Measurements from ENCODE around the gene ZFP36L1.
A peak's percentile ranks its signal among the peaks of the same experiment; 100 is the strongest.

ZFP36L1 gene

DNA sequence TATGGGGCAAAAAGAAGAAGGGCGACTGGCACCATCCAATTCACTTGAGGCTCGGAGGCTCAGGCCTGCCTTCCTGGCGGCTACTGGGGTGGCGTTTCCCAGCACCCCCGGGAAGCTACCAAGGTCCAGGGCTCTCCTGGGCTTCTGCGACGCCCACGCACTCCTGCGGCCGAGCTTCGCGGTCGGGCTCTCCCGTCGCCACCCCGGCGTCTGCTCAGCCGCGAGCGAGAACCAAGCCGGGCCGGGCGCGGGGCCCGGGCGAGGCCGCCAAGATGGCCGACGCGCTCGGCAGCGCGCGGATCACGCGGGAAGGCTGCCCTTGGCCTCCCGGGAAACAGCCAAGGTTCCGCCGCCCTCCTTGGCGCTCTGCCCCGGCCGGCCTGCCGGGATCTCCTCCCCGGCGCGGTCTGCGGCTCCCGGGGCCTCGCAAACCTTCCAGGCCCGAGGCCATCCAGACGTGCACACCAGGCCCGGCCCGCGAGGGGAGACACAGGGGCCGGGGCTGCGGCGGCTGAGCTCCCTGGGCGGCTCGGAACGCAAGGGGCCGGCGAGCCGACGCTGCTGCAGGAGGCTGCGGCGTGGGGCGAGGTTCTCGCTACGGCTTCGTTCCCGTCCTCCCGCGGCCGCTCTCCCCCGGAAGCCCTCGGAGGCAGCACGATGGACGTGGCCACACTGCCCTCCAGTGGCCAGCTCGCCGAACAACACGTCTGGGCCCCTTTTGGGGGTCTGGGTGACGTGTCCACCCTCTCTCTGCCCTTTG lies 23.5 kb upstream of the ZFP36L1 start:
- peak; percentile 84 for ATAC-seq (ENCODE audit: low read depth)
- Histone ChIP-seq H3K27me3 (ENCODE audit: insufficient read depth, poor library complexity, severe bottlenecking) (no peaks in the 10 kb centered on the region), H3K27ac (ENCODE audit: poor library complexity, severe bottlenecking) (peak overlapping the region; percentile 78), H3K4me3 (ENCODE audit: severe bottlenecking) (peak overlapping the region; percentile 29), H3K9me3 (ENCODE audit: severe bottlenecking) (no peaks in the 10 kb centered on the region), H3K4me1 (ENCODE audit: insufficient read depth, poor library complexity, severe bottlenecking) (peaks cover 18% of the 10 kb centered on the region), H3K36me3 (ENCODE audit: low read depth) (no peaks in the 10 kb centered on the region)
- TF ChIP-seq CTCF (IDR thresholded peaks at IDR 0.05; ENCODE audit: poor library complexity, severe bottlenecking), result peak; percentile 99
- peak; percentile 91 for DNase-seq (ENCODE audit: low spot score)

DNA sequence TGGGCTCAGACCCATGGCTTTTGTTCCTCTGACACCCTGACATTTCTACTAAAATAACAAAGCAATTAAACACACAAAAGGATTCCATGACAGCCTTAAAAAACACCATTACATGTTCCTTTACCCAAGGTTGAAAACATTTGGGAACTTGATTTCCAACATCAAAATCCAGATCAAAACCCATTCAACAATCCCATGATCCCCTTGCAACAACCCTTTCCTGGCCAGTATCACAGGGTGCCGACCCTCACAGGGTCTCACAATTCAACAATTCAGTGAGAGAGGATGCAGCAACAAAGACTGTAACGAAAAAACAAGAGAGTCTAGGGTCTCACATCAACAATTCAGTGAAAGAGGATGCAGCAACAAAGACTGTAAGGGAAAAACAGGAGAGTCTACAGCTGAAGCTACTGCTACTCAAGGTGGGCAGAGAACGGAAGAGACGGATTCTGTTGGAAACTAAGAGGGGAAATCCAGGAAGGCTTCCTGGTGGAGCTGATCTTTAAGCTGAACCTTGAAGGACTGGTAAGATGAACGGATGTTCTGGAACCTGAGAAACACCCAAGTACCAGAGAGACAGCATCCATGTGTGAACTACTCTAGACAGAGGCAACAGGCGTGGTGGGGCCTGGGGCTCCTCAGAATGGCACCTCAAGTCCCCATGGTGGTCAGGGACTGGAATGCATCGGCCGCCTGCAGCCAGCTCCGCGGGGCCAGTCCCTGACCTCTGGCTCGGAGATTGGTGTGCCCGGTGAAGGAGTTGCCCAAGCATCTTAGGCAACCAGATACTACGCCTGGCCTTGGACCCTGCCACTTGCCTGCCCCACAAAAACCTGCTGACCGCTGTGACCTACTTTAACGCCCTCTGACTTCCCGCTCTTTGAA lies 22.7 kb upstream of the ZFP36L1 start:
- no peaks in the 10 kb centered on the region for H3K9me3 ChIP-seq (ENCODE audit: severe bottlenecking)
- no peaks in the 10 kb centered on the region for H3K27me3 ChIP-seq (ENCODE audit: insufficient read depth, poor library complexity, severe bottlenecking)
- no peak overlapping the region for H3K4me3 ChIP-seq (ENCODE audit: severe bottlenecking)
- no peak for TF ChIP-seq CTCF (IDR thresholded peaks at IDR 0.05; ENCODE audit: poor library complexity, severe bottlenecking)
- peak; percentile 56 for DNase-seq (ENCODE audit: low spot score)
- peaks cover 18% of the 10 kb centered on the region for H3K4me1 ChIP-seq (ENCODE audit: insufficient read depth, poor library complexity, severe bottlenecking)
- H3K27ac ChIP-seq (ENCODE audit: poor library complexity, severe bottlenecking), result peak overlapping the region; percentile 78
- no peak for ATAC-seq (ENCODE audit: low read depth)
- H3K36me3 ChIP-seq (ENCODE audit: low read depth), result no peaks in the 10 kb centered on the region

DNA sequence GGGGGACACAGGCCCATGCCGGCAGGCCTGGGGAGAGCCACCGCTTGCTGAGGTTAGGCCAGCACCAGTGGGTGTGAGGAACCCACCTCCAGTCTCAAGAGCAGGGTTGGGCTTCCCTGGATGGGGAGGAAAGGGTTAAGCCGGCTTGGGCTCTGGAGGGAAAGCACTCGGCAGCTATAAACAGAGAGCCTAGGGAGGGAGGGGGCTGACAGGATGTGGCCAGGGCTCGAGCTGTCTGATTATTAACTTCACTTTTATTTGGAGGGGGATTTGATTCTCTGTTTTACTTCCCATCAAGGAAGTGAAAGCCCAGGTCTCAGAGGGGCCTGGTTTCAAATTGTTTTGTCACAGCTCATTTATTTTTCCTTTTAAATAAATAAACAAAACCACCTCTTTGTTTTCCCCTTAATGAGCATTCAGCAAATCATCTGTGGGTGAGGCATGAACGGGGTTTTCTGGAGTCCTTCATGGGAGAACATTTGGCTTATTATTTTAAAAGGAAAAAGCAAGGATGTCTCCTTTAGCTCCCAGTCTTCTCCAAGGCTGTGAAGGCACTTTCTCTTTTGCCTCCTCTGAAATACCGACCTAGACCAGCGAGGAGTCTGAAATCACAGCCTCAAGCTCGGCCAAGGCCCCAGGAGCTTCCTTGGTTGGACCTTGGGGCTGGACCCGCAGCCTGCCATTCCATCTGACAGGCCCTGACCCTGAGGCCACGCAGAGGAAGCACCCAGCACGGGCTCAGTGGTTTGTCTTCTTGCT lies 21.9 kb upstream of the ZFP36L1 start:
- Histone ChIP-seq H3K27ac (ENCODE audit: poor library complexity, severe bottlenecking) (peak overlapping the region; percentile 78), H3K9me3 (ENCODE audit: severe bottlenecking) (no peaks in the 10 kb centered on the region), H3K27me3 (ENCODE audit: insufficient read depth, poor library complexity, severe bottlenecking) (no peaks in the 10 kb centered on the region), H3K36me3 (ENCODE audit: low read depth) (no peaks in the 10 kb centered on the region), H3K4me3 (ENCODE audit: severe bottlenecking) (no peak overlapping the region), H3K4me1 (ENCODE audit: insufficient read depth, poor library complexity, severe bottlenecking) (peaks cover 18% of the 10 kb centered on the region)
- TF ChIP-seq CTCF (IDR thresholded peaks at IDR 0.05; ENCODE audit: poor library complexity, severe bottlenecking), result no peak
- ATAC-seq (ENCODE audit: low read depth), result peak; percentile 11; the same call in 1 of the 3 replicates
- peak; percentile 54 for DNase-seq (ENCODE audit: low spot score)

DNA sequence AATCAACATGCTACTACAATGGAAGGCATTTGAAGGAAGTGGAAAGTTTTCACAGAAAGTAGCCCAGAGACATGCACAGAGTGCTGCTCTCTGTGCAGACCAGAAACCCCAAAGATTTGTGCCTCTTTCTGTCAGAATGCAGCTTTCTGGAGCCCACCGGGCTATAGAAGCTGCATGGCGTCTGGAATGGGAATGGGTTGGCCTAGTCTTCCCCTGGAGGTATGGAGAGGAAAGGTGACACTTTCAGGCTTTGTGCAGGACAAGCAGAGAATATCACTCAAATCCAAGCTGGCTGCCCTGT lies 21.3 kb upstream of the ZFP36L1 start:
- H3K27me3 ChIP-seq (ENCODE audit: insufficient read depth, poor library complexity, severe bottlenecking), result no peaks in the 10 kb centered on the region
- no peak overlapping the region for H3K4me3 ChIP-seq (ENCODE audit: severe bottlenecking)
- no peaks in the 10 kb centered on the region for H3K9me3 ChIP-seq (ENCODE audit: severe bottlenecking)
- TF ChIP-seq CTCF (IDR thresholded peaks at IDR 0.05; ENCODE audit: poor library complexity, severe bottlenecking), result no peak
- ATAC-seq (ENCODE audit: low read depth) (no peak), DNase-seq (ENCODE audit: low spot score) (no peak)
- H3K36me3 ChIP-seq (ENCODE audit: low read depth), result no peaks in the 10 kb centered on the region
- peak overlapping the region; percentile 78 for H3K27ac ChIP-seq (ENCODE audit: poor library complexity, severe bottlenecking)
- H3K4me1 ChIP-seq (ENCODE audit: insufficient read depth, poor library complexity, severe bottlenecking), result peaks cover 18% of the 10 kb centered on the region

All from RWPE2 (cell line).